NCI-H2107 (cell line): ENCODE data around the gene FIS1.
A peak's percentile ranks its signal among the peaks of the same experiment; 100 is the strongest.

Source experiments
- DNase-seq: peaks from one replicate; lab custom pipeline; 2025; lab: John Stamatoyannopoulos, UW

The FIS1 gene

GRCh38 chr7:101233907-101234547, 10.9 kb downstream of the FIS1 start:
- no peak for DNase-seq

DNA sequence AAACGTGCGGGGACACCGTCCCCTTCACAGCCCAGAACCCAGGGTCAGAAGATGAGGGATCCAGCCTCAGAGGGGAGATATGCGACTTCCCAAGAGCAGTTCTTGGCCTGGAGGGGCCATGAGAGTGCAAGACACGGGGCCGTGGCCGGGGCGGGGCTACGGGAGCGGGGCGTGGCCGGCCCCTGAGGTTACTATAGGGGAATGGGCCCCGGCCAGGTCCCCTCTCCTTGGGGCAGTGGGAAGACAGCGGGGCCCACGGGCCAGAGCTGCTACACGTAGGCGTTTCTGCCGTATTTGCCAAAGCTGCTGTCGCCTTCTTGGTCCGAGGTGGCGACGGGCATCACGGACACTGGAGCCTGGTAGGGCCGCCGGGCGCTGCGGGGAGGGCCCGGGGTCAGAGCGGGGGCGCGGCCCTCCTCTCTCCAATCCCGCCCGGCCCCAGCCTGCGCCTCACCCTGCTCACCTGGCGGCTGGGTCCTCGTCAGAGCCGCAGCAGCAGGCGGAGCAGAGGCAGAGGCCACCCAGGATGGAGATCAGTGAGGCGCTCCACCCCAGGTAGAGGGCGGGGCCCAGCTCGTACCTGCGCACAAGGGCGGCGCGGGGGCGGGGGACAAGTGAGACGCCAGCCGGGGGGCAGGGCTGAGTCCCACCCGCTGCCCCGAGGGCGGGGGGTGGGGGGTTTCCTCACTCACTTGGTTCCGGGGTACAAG, 12.6 kb downstream of the FIS1 start:
- DNase-seq, result peak; percentile 48

DNA sequence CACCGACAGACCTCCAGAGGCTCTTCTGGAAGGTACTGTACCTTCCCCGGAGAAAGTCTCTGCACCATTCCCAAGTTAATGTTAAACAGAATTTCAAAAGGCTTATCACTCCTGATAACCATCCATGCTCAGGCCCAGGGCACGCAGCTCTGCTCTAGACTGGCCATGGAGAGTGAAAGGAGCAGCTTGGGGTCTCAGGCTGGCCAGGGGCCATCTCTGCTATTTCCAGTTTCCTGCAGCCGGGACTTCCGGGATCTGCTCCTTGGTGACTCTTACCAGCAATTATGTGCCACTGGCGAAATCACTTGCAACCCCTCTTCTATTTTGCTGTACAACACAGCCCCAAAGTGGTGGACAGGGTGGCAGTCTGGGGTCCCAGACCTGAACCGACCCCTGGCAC, 13.2 kb downstream of the FIS1 start:
- no peak for DNase-seq

DNA sequence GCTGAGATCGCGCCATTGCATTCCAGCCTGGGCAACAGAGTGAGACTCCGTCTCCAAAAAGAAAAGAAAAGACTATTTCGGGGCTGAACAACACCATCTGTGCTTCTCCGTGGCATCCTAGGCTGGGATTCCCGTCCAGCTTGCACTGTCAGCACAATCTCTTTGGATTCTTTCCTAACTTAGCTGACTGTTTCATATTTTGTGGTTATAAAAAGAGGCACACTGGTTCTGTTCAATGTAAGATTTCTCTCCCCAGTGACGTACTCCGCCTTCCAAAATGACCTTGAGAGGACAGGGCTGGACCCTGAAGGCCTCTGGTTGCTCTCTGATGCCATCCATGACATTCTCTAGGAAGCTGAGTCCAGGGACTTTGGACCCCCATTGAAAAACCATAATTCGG, 18.2 kb downstream of the FIS1 start:
- DNase-seq, result no peak

- DNase-seq, result no peak
These were observed 19.2 kb downstream of the FIS1 start for GRCh38 chr7:101225650-101226049.

GRCh38 chr7:101223528-101223927, 21.4 kb downstream of the FIS1 start:
- DNase-seq, result no peak

- DNase-seq, result no peak
These were observed 22.5 kb downstream of the FIS1 start for GRCh38 chr7:101222275-101222830.

DNA sequence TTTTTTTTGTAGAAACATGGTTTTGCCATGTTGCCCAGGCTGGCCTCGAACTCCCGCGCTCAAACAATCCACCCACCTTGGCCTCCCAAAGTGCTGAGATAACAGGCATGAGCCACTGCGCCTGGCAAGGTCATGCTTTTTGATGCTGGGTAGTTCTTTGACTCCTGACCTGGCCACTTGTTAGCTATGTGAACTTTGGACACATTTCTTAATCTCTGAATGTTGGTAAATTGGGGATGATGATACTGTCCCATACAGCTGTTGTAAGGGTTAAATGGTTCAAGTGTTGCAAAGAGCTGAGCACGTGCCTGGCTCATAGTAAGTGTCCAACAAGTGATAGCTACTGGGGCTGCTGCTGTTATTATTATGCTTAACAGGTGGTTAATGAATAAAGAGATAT, 24.6 kb downstream of the FIS1 start:
- DNase-seq, result no peak

DNA sequence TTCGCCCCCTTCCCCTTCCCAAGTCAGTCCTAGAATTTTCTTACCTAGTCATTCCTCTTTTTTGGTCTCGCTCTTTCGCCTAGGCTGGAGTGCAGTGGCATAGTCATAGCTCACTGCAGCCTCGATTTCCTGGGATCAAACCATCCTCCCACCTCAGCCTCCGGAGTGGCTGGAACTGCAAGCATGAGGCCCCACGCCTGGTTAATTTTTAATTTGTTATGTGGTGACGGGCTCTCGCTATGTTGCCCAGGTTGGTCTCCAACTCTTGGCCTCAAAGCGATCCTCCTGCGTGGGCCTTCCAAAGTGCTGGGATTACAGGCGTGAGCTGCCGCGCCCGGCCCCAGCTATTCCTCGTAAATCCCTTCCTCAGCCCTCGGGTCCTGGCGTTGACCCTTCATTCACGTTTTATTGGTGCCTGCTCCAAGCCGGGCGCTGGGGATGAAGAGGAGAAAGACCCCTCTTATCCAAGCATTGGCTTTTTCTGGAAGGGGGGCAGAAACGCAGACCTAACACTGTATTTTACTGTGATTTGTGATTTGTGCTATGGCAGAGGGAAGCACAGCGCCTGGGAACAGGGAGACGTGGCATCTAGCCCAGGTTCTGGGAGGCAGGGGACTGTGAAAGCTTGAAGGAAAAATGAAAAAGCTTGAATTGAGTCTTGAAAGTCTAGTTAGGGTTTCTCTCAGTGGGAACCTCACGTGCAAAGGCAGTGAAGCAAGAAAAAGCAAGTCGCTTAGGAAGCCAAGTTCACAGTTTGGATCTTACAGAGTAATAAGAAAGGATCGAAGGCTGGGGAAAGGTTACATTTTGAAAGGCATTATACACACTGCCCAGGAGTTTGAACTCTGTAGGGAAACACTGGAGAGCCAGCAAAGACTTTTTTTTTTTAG, 26.4 kb downstream of the FIS1 start:
- DNase-seq, result no peak

GRCh38 chr7:101217388-101218235, 27.3 kb downstream of the FIS1 start, which contains the start of the genes PLOD3 and ZNHIT1:
TSS of gene PLOD3 (minus strand) at chr7:101217581. CDS start at chr7:101217274, 307 bp downstream.
TSS of gene ZNHIT1 (plus strand) at chr7:101218165. CDS start at chr7:101218196, 31 bp downstream.
- peak; percentile 99 for DNase-seq

DNA sequence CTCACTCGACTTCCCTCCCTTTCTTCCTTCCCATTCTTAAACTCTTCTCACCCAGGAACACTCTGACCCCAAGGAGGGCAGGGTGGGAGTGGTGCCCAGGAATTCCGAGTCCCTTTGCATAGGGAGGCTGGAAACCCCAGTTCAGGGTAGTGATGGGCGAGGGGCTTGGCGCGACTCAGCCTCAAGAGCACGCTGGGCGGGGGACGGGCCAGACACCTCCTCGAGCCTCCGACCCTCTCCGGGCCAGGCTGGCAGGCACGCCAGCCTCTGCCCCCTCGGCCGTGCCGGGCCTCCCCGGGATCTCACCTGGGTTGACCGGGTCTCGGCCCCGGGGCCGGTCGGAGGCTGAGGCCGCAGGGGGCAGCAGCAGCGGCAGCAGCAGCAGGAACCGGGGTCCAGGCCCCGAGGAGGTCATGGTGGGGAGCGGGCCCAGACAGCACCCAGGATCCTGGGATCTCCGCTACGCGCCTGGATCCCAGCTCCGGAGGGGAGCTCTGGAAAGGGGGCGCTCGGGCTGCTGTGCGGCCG, 28.0 kb downstream of the FIS1 start:
- no peak for DNase-seq

- DNase-seq, result no peak
These were observed 28.7 kb downstream of the FIS1 start for GRCh38 chr7:101216001-101216859.

- DNase-seq, result no peak
These were observed 32.9 kb downstream of the FIS1 start for GRCh38 chr7:101212014-101212413.

DNA sequence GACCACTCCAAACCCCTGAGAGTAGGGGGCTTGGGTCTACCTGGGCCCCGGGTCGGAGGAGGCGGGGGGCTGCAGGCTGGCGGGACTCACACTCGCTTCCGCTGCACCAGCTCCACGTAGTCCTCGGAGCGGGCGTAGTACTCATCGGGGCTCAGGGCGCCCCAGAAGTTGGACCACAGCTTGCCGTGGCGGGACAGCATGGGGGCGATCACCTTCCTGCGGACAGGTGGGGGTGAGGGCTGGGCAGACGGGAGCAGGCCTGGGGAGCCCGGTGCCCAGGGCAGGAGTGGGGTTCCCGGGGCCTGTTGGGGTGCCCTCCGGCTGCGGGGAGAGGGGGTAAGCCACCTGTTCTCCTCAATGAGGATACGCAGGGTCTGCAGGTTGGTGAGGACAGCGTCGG, 33.4 kb downstream of the FIS1 start:
- DNase-seq, result no peak

DNA sequence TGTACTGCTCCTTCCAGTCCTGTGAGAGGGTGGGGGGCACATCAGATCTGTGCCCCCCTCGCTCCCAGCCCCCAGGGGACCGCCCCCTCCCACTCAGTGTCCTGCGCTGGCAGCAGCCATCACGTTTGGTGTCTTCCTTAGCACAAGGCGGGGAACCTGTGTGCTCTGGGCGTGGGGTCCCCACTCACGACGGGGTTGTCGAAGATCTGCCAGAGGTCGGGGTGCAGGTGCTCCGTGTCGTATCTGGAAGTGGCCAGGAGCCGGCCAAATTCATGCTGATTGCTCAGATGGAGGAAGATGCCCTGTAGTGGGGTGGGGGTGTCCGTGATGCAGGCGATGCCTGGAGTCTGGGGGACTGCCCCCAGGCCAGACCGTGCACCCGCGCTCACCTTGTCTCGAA, 34.7 kb downstream of the FIS1 start:
- no peak for DNase-seq

DNA sequence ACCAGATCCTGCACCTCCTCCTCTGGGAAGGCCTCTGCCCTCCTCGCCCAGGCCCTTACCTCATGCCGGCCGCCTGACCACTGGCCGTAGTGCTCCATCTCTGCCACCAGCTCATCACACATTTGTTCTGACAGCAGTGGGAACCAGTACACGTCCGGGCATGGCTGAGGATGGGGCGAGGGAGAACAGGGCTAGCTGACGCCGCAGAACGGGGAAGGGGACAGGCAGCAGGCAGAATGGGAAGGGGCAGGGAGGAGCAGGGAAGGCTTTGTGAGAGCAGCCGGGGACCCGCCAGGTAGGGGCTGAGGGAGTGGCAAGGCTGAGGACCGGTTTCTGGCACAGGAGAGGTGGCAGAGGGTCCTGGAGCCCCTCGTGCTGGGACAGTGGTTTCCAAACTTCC, 36.1 kb downstream of the FIS1 start:
- DNase-seq, result no peak

DNA sequence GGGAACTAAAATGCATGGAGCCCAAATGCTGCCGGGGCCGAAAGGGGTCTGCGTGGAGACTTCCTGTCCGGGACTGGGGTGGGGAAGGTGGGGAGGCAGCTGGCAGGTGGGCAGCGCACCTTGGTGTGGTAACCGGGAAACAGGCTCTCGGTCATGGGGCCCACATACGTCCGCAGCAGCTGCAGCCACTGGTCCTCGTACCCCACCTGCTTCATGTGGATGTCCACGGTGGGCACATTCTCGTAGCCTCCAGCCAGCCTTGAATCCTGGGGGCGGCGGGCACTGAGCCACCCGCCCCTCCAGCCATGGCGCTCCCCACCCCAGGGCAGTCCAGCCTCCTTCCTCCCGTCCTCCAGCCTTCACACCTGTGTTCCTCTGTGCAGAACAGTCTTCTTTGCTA, 37.4 kb downstream of the FIS1 start:
- DNase-seq, result no peak

DNA sequence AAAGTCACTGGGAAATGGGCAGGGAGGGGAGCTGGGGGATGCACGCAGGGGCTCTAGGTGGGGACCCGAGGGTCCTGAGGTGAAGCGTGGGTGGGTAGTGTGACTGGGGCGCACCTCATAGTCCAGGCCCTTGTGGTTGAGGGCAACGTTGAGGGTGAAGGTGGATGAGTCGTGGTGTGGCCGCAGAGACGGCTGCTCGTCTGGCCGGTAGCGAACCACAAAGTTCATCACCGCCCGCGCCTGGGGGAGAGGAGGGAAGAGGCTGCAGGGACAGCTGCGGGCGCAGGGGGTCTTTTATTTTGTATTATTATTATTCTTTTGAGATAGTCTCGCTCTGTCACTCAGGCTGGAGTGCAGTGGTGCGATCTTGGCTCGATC, 38.2 kb downstream of the FIS1 start:
- DNase-seq, result no peak

GRCh38 chr7:101205901-101206664, 38.8 kb downstream of the FIS1 start:
- no peak for DNase-seq
